HG03135 (cell line): Measurements from ENCODE around the gene TMEM176A.
"Not testable (repeated sequence)": the region's sequence is repeated elsewhere in the genome, so short reads cannot be mapped to it uniquely, and the experiment has no call there.

Experiments
- ATAC-seq: cut with Tn5 transposase; IDR thresholded peaks from one replicate; pipeline ENCODE4 v1.9.1; 2021; ENCODE audit warnings: mild to moderate bottlenecking, moderate library complexity; ENCODE audit not compliant: unreplicated experiment

TMEM176A gene

GRCh38 chr7:150807616-150808438, 7.3 kb downstream of the TMEM176A start:
- ATAC-seq, result not testable (repeated sequence)

- no peak for ATAC-seq
Measured at GRCh38 chr7:150814328-150815001, 13.9 kb downstream of the TMEM176A start.

GRCh38 chr7:150818971-150819370, 18.4 kb downstream of the TMEM176A start:
- ATAC-seq, result no peak

- no peak for ATAC-seq
Measured at GRCh38 chr7:150820148-150820547, 19.6 kb downstream of the TMEM176A start.

GRCh38 chr7:150820578-150821198, 20.1 kb downstream of the TMEM176A start:
- no peak for ATAC-seq

GRCh38 chr7:150823043-150823442, 22.5 kb downstream of the TMEM176A start:
- ATAC-seq, result no peak

- ATAC-seq, result no peak
Measured at GRCh38 chr7:150823484-150824126, 23.0 kb downstream of the TMEM176A start.

GRCh38 chr7:150824379-150825177, 24.0 kb downstream of the TMEM176A start:
- ATAC-seq, result no peak

- no peak for ATAC-seq
Measured at GRCh38 chr7:150826061-150826849, 25.7 kb downstream of the TMEM176A start.

GRCh38 chr7:150828384-150828783, 27.8 kb downstream of the TMEM176A start:
- ATAC-seq, result no peak

- no peak for ATAC-seq
Measured at GRCh38 chr7:150829426-150829825, 28.9 kb downstream of the TMEM176A start.

- ATAC-seq, result no peak
Measured at GRCh38 chr7:150830937-150831336, 30.4 kb downstream of the TMEM176A start.

GRCh38 chr7:150831851-150832250, 31.3 kb downstream of the TMEM176A start:
- no peak for ATAC-seq

- ATAC-seq, result no peak
Measured at GRCh38 chr7:150835019-150835418, 34.5 kb downstream of the TMEM176A start.

- ATAC-seq, result no peak
Measured at GRCh38 chr7:150835702-150836280, 35.2 kb downstream of the TMEM176A start.

GRCh38 chr7:150838965-150839650, 38.5 kb downstream of the TMEM176A start:
- ATAC-seq, result no peak

- no peak for ATAC-seq
Measured at GRCh38 chr7:150842018-150842417, 41.4 kb downstream of the TMEM176A start.

GRCh38 chr7:150842716-150843115, 42.1 kb downstream of the TMEM176A start:
- ATAC-seq, result no peak

GRCh38 chr7:150845421-150845861, 44.9 kb downstream of the TMEM176A start:
- no peak for ATAC-seq
